ENCODE measurements around the gene MAZ. TPM values are rescaled to one million over a fixed set of nuclear protein-coding genes. Genes with fewer than 3 reads are reported as not detected.
A peak's percentile ranks its signal among the peaks of the same experiment; 100 is the strongest.

Gene MAZ
- total RNA-seq, 1 donor from 2014 or later, result 358 TPM

DNA sequence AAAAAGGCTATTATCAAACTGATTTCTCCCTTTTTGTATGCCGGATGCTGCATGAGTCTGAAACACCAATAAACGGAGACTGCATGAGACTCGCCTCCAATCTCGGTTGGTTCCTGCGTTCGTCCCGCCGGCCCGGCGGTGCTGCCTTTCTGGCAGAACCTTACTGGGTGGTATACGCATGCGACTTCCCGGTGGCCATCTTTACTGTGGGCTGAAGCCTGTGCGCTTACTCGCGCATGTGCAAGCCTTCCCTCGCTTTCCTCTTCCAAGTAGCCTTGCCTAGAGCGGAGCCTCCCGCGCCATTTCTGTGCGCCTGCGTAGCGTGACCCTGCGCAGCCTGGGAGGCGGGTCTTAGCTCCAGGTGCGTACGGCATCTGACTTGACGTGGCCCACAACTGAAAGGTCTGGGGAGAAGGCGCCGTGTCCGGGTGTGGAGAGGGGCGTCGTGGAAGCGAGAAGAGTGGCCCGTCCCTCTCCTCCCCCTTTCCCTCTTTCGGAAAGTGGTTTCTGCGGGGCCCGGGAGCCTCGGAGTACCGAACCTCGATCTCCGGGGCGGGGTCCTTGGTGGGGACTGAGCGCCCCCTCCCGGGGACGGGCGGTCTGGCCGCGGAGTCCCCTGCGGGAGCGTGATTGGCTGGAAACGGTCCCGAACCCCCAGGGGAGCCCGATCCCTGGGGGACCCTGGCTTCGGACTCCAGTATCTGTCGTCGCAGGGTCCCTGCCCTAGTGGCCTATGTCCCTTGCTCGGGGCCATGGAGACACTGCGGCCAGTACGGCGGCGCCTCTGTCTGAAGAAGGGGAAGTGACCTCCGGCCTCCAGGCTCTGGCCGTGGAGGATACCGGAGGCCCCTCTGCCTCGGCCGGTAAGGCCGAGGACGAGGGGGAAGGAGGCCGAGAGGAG is 9.7 kb downstream of the MAZ start, which contains the start of gene PAGR1:
Gene PAGR1 (plus strand): TSS at position 360 of the 901 bp plus-strand sequence. CDS start 374 bp downstream, at position 734.
- H3K36me3 Mint-ChIP-seq (ENCODE audit: low read depth), result peaks cover 11% of the 10 kb centered on the region
- DNase-seq (ENCODE audit: low spot score), result no peak
- peak within 1 kb of the TSS; percentile 88 for H3K4me3 Mint-ChIP-seq (ENCODE audit: unreplicated experiment)
- H3K9me3 Mint-ChIP-seq (ENCODE audit: low read depth), result no peaks in the 10 kb centered on the region
- TF ChIP-seq, protein P1, sequence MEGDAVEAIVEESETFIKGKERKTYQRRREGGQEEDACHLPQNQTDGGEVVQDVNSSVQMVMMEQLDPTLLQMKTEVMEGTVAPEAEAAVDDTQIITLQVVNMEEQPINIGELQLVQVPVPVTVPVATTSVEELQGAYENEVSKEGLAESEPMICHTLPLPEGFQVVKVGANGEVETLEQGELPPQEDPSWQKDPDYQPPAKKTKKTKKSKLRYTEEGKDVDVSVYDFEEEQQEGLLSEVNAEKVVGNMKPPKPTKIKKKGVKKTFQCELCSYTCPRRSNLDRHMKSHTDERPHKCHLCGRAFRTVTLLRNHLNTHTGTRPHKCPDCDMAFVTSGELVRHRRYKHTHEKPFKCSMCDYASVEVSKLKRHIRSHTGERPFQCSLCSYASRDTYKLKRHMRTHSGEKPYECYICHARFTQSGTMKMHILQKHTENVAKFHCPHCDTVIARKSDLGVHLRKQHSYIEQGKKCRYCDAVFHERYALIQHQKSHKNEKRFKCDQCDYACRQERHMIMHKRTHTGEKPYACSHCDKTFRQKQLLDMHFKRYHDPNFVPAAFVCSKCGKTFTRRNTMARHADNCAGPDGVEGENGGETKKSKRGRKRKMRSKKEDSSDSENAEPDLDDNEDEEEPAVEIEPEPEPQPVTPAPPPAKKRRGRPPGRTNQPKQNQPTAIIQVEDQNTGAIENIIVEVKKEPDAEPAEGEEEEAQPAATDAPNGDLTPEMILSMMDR (IDR thresholded peaks at IDR 0.05), result peak; percentile 99
- peaks cover 69% of the 10 kb centered on the region for H3K4me1 Mint-ChIP-seq (ENCODE audit: low read depth)
- no peaks in the 10 kb centered on the region for H3K27me3 Mint-ChIP-seq (ENCODE audit: low read depth)
- H3K27ac Mint-ChIP-seq (ENCODE audit: unreplicated experiment), result peak within 1 kb of the TSS; percentile 95

DNA sequence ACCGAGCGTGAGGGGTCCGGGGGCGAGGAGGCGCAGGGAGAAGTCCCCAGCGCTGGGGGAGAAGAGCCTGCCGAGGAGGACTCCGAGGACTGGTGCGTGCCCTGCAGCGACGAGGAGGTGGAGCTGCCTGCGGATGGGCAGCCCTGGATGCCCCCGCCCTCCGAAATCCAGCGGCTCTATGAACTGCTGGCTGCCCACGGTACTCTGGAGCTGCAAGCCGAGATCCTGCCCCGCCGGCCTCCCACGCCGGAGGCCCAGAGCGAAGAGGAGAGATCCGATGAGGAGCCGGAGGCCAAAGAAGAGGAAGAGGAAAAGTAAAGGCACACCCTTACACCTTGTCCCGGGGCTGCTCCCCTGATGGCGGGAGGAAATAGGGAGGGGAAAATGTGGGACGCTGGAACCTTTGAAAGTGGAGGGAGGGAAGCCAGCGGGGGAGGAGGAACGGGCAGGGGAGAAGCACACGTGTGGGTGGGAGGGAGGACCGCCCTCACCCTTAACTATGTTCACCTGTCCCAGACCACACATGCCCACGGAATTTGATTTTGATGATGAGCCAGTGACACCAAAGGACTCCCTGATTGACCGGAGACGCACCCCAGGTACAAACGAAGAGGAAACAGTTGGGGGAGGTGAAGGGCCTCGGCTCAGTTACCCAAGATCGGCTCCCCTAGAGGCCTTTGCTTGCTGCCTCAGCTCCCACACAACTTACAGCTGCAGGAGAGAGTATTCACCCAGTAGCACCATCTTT is 10.5 kb downstream of the MAZ start:
- Mint-ChIP-seq H3K9me3 (ENCODE audit: low read depth) (no peaks in the 10 kb centered on the region), H3K27ac (ENCODE audit: unreplicated experiment) (peak overlapping the region; percentile 95), H3K4me3 (ENCODE audit: unreplicated experiment) (peak overlapping the region; percentile 88), H3K27me3 (ENCODE audit: low read depth) (no peaks in the 10 kb centered on the region), H3K4me1 (ENCODE audit: low read depth) (peaks cover 72% of the 10 kb centered on the region), H3K36me3 (ENCODE audit: low read depth) (peaks cover 11% of the 10 kb centered on the region)
- TF ChIP-seq, protein P1 (IDR thresholded peaks at IDR 0.05), result no peak
- no peak for DNase-seq (ENCODE audit: low spot score)

DNA sequence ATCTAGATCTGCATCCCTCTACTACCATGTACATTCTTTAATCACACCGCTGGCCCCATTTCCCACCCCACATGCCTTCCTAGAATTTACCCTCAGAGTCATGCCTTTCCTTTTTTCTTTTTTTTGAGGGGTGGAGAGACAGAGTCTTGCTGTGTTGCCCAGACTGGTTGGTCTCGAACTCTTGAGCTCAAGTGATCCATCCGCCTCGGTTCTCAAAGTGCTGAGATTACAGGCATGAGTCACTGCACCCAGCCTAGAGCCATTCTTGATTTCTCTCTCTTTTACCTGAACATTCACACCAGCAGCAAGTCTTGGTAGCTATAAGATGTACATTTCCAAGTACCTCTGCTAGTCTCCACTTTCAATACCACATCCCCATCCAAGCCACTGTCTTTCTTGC is 11.8 kb downstream of the MAZ start:
- peaks cover 74% of the 10 kb centered on the region for H3K4me1 Mint-ChIP-seq (ENCODE audit: low read depth)
- H3K36me3 Mint-ChIP-seq (ENCODE audit: low read depth), result peaks cover 11% of the 10 kb centered on the region
- no peaks in the 10 kb centered on the region for H3K27me3 Mint-ChIP-seq (ENCODE audit: low read depth)
- peak overlapping the region; percentile 51 for H3K4me3 Mint-ChIP-seq (ENCODE audit: unreplicated experiment)
- no peaks in the 10 kb centered on the region for H3K9me3 Mint-ChIP-seq (ENCODE audit: low read depth)
- H3K27ac Mint-ChIP-seq (ENCODE audit: unreplicated experiment), result peak overlapping the region; percentile 73
- TF ChIP-seq, protein P1 (IDR thresholded peaks at IDR 0.05), result no peak
- DNase-seq (ENCODE audit: low spot score), result no peak

DNA sequence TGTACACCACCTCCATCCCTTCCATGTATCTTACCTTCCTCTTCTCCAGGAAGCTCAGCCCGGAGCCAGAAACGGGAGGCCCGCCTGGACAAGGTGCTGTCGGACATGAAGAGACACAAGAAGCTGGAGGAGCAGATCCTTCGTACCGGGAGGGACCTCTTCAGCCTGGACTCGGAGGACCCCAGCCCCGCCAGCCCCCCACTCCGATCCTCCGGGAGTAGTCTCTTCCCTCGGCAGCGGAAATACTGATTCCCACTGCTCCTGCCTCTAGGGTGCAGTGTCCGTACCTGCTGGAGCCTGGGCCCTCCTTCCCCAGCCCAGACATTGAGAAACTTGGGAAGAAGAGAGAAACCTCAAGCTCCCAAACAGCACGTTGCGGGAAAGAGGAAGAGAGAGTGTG is 13.2 kb downstream of the MAZ start:
- Mint-ChIP-seq H3K27me3 (ENCODE audit: low read depth) (no peaks in the 10 kb centered on the region), H3K4me3 (ENCODE audit: unreplicated experiment) (peak overlapping the region; percentile 92), H3K36me3 (ENCODE audit: low read depth) (peaks cover 11% of the 10 kb centered on the region), H3K9me3 (ENCODE audit: low read depth) (no peaks in the 10 kb centered on the region), H3K27ac (ENCODE audit: unreplicated experiment) (peak overlapping the region; percentile 93), H3K4me1 (ENCODE audit: low read depth) (peaks cover 74% of the 10 kb centered on the region)
- TF ChIP-seq, protein P1 (IDR thresholded peaks at IDR 0.05), result peak; percentile 20
- no peak for DNase-seq (ENCODE audit: low spot score)

DNA sequence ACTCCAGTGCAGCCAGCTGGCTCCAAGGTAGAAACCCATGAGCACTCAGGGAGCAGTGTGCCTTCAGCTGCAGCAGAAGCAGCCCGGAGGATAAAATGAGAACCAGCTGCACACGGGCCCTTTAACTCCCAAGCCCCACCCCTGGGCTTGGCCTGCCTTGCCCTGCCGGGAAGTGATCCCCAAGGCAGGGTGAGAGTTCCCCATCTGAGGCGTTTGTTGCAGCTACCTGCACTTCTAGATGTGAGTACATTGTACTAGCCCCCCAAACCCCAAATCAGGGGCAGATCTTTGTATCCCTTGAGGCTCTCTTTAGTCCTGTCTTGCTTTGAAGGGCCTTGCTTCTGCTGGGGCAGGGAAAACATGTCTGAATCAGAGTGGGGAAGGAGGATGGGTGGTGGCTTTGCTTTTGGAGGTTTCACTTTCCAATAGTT is 14.0 kb downstream of the MAZ start, which contains the start of gene MVP:
Gene MVP (plus strand): TSS at position 192 of the 431 bp plus-strand sequence. CDS start 10,088 bp downstream, outside the sequence.
- TF ChIP-seq, protein P1 (IDR thresholded peaks at IDR 0.05), result no peak
- no peak for DNase-seq (ENCODE audit: low spot score)
- H3K4me1 Mint-ChIP-seq (ENCODE audit: low read depth), result peaks cover 74% of the 10 kb centered on the region

More for the DNA sequence above, 14.0 kb downstream of the MAZ start, which contains the start of gene MVP:
- Mint-ChIP-seq H3K4me3 (ENCODE audit: unreplicated experiment) (peak within 1 kb of the TSS; percentile 92), H3K27me3 (ENCODE audit: low read depth) (no peaks in the 10 kb centered on the region), H3K27ac (ENCODE audit: unreplicated experiment) (peak within 1 kb of the TSS; percentile 93), H3K9me3 (ENCODE audit: low read depth) (no peaks in the 10 kb centered on the region), H3K36me3 (ENCODE audit: low read depth) (peaks cover 11% of the 10 kb centered on the region)

Data from chondrocyte (in vitro differentiated cells).